GM23338 (cell line): ENCODE results near the gene SERPINB13. TPM values are rescaled to one million over a fixed set of nuclear protein-coding genes. Genes with fewer than 3 reads are reported as not detected.

Experiments
- ATAC-seq: fragments of 200-7000 bp; cut with Tn5 transposase; 3 replicates; pipeline ENCODE4 v1.9.1; 2020
- DNase-seq: peaks from one replicate; pipeline ENCODE4 v3.0.0-alpha.2; 2015; ENCODE audit warnings: low spot score
- H2AFZ ChIP-seq: fragments of 200-600 bp; sonication (generic); 2 replicates; pipeline ENCODE4 v1.8.0; 2016; ENCODE audit warnings: antibody characterized with exemption, mild to moderate bottlenecking, moderate library complexity
- H3F3A ChIP-seq: fragments of 200-600 bp; sonication (generic); replicated peaks from 2 replicates; pipeline ENCODE4 v1.8.0; 2017; ENCODE audit warnings: antibody characterized with exemption, mixed run types, low read depth
- H3K27ac ChIP-seq: fragments of 200-600 bp; sonication (generic); 2 replicates; pipeline ENCODE4 v1.6.1; 2016; ENCODE audit warnings: low read depth
- H3K27me3 ChIP-seq: fragments of 200-600 bp; sonication (generic); 2 replicates; pipeline ENCODE4 v1.8.0; 2016; ENCODE audit warnings: mild to moderate bottlenecking, mixed run types, moderate library complexity; ENCODE audit not compliant: insufficient read depth
- H3K36me3 ChIP-seq: fragments of 200-600 bp; sonication (generic); 2 replicates; pipeline ENCODE4 v1.8.0; 2016; ENCODE audit warnings: mild to moderate bottlenecking; ENCODE audit not compliant: insufficient read depth
- H3K4me1 ChIP-seq: fragments of 200-600 bp; sonication (generic); 2 replicates; pipeline ENCODE4 v1.8.0; 2016; ENCODE audit warnings: mild to moderate bottlenecking, moderate library complexity; ENCODE audit not compliant: insufficient read depth
- H3K4me2 ChIP-seq: fragments of 200-600 bp; sonication (generic); 2 replicates; pipeline ENCODE4 v1.7.1; 2017; ENCODE audit warnings: mixed run types
- H3K4me3 ChIP-seq: fragments of 200-600 bp; sonication (generic); 2 replicates; pipeline ENCODE4 v1.6.1; 2016; ENCODE audit warnings: mixed run types
- H3K79me2 ChIP-seq: fragments of 200-600 bp; sonication (generic); replicated peaks from 2 replicates; pipeline ENCODE4 v1.8.0; 2017; ENCODE audit warnings: mild to moderate bottlenecking; ENCODE audit not compliant: insufficient read depth
- H3K9me2 ChIP-seq: fragments of 200-600 bp; sonication (generic); 2 replicates; pipeline ENCODE4 v1.8.0; 2017; ENCODE audit not compliant: insufficient read depth
- H4K20me1 ChIP-seq: fragments of 200-600 bp; sonication (generic); replicated peaks from 2 replicates; pipeline ENCODE4 v1.8.0; 2017; ENCODE audit warnings: mild to moderate bottlenecking; ENCODE audit not compliant: insufficient read depth
- H3K27ac Mint-ChIP-seq: 2 replicates; pipeline ENCODE4 v1.8.0; 2020; ENCODE audit warnings: inconsistent platforms, mild to moderate bottlenecking, moderate library complexity, mixed read lengths
- H3K27me3 Mint-ChIP-seq: 3 replicates; pipeline ENCODE4 v1.8.0; 2022; ENCODE audit warnings: low read depth, mild to moderate bottlenecking, moderate library complexity, mixed read lengths, inconsistent platforms; ENCODE audit not compliant: insufficient read depth, poor library complexity
- H3K36me3 Mint-ChIP-seq: 3 replicates; pipeline ENCODE4 v1.8.0; 2021; ENCODE audit warnings: low read depth, mild to moderate bottlenecking, inconsistent platforms, moderate library complexity, mixed read lengths
- H3K4me1 Mint-ChIP-seq: 3 replicates; pipeline ENCODE4 v1.8.0; 2020; ENCODE audit warnings: mild to moderate bottlenecking, inconsistent platforms, mixed read lengths
- H3K4me3 Mint-ChIP-seq: 3 replicates; pipeline ENCODE4 v1.8.0; 2021; ENCODE audit warnings: moderate library complexity, mild to moderate bottlenecking, inconsistent platforms, mixed read lengths
- H3K9me3 Mint-ChIP-seq: 3 replicates; pipeline ENCODE4 v1.8.0; 2020; ENCODE audit warnings: moderate library complexity, mild to moderate bottlenecking, inconsistent platforms, mixed read lengths
- CREB1 ChIP-seq: fragments of 250-450 bp; sonication (Bioruptor Pico); IDR thresholded peaks from 2 replicates; pipeline ENCODE4 v1.5.0; 2020; ENCODE audit warnings: low read depth, mild to moderate bottlenecking, moderate library complexity
- EZH2 ChIP-seq: fragments of 200-600 bp; sonication (generic); IDR thresholded peaks from one replicate; pipeline ENCODE4 v1.8.0; 2017; ENCODE audit warnings: antibody characterized with exemption, mild to moderate bottlenecking, low read depth; ENCODE audit not compliant: unreplicated experiment
- EZH2phosphoT487 ChIP-seq: fragments of 200-600 bp; sonication (generic); IDR thresholded peaks from one replicate; pipeline ENCODE4 v1.8.1; 2018; ENCODE audit warnings: antibody characterized with exemption; ENCODE audit not compliant: unreplicated experiment
- JUNB ChIP-seq: IDR thresholded peaks from one replicate; pipeline ENCODE4 v1.6.1; 2016; ENCODE audit warnings: antibody characterized with exemption; ENCODE audit not compliant: unreplicated experiment
- NANOG ChIP-seq: IDR thresholded peaks from 2 replicates; pipeline ENCODE4 v1.6.1; 2016; ENCODE audit warnings: antibody characterized with exemption, borderline replicate concordance
- POLR2AphosphoS5 ChIP-seq: IDR thresholded peaks from 2 replicates; pipeline ENCODE4 v1.6.1; 2016; ENCODE audit warnings: antibody characterized with exemption, low read depth
- ZNF331 ChIP-seq: fragments of 250-450 bp; sonication (Bioruptor Pico); IDR thresholded peaks from 2 replicates; pipeline ENCODE4 v1.5.0; 2020; ENCODE audit warnings: low read depth, mild to moderate bottlenecking, moderate library complexity
- polyA plus RNA-seq: library from polyadenylated mRNA; unstranded; fragments of >200 nt; fragmentation: Nextera tagmentation; extraction: Ambion mirVana; gene quantifications from 2 replicates; pipeline ENCODE4 v1.2.1, GENCODE V29; 2016
- total RNA-seq: library from RNA; depleted of rRNA; stranded (reverse); fragments of >200 nt; shearing (Covaris generic); gene quantifications from 2 replicates; pipeline ENCODE4 v1.2.3, GENCODE V29; 2014
- TF ChIP-seq, protein P1 (sequence below), 2 experiments: fragments of 200-600 bp in 1 of 2; sonication (generic) in 1 of 2; conservative IDR thresholded peaks; 2 replicates each; pipeline versions ENCODE4 v1.5.1 to v1.6.1; 2016 to 2017; ENCODE audit warnings: antibody characterized with exemption in 2 of 2, low read depth in 2 of 2, mild to moderate bottlenecking in 2 of 2, moderate library complexity in 1 of 2
- TF ChIP-seq, protein P2 (sequence below): IDR thresholded peaks from one replicate; pipeline ENCODE4 v1.6.1; 2018; ENCODE audit warnings: antibody characterized with exemption; ENCODE audit not compliant: unreplicated experiment
- TF ChIP-seq, protein P3 (sequence below): IDR thresholded peaks from 2 replicates; pipeline ENCODE4 v1.6.1; 2016; ENCODE audit warnings: antibody characterized with exemption

SERPINB13 gene
- total and polyA plus RNA-seq, 2 experiments from 2014 or later, result not detected

DNA sequence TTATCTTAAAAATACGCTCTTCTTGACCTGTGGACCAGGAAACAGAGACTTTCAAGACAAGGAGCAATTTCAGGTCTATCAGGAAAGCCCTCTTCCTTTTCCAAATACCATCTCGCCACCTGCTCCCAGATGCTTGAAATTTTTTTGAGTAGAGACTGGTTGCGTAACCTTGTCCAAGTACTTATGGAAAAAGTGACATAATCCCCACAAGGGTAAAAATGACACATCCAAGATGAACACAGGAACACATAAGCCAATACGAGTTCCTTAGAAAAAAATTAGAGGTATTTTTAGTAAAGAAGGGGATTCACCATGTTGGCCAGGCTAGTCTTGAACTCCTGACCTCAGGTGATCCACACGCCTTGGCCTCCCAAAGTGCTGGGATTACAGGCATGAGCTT, 1.8 kb downstream of the SERPINB13 start:
- Mint-ChIP-seq H3K36me3 (no peaks in the 10 kb centered on the region), H3K4me3 (no peak overlapping the region), H3K9me3 (no peaks in the 10 kb centered on the region), H3K27me3 (peaks cover 3% of the 10 kb centered on the region), H3K27ac (no peak overlapping the region), H3K4me1 (peaks cover 6% of the 10 kb centered on the region; the same call in 1 of the 3 replicates)
- Histone ChIP-seq H3K36me3 (no peaks in the 10 kb centered on the region), H4K20me1 (no peaks in the 10 kb centered on the region), H3K27ac (no peak overlapping the region), H3K4me1 (no peaks in the 10 kb centered on the region), H3K4me3 (no peak overlapping the region), H3K4me2 (no peak overlapping the region), H3K9me2 (no peaks in the 10 kb centered on the region; the same call in 1 of the 2 replicates), H2AFZ (no peak overlapping the region), H3F3A (no peaks in the 10 kb centered on the region), H3K79me2 (no peaks in the 10 kb centered on the region), H3K27me3 (no peaks in the 10 kb centered on the region)
- DNase-seq (no peak), ATAC-seq (no peak)
- TF ChIP-seq POLR2AphosphoS5, result no peak
- TF ChIP-seq, protein P1, sequence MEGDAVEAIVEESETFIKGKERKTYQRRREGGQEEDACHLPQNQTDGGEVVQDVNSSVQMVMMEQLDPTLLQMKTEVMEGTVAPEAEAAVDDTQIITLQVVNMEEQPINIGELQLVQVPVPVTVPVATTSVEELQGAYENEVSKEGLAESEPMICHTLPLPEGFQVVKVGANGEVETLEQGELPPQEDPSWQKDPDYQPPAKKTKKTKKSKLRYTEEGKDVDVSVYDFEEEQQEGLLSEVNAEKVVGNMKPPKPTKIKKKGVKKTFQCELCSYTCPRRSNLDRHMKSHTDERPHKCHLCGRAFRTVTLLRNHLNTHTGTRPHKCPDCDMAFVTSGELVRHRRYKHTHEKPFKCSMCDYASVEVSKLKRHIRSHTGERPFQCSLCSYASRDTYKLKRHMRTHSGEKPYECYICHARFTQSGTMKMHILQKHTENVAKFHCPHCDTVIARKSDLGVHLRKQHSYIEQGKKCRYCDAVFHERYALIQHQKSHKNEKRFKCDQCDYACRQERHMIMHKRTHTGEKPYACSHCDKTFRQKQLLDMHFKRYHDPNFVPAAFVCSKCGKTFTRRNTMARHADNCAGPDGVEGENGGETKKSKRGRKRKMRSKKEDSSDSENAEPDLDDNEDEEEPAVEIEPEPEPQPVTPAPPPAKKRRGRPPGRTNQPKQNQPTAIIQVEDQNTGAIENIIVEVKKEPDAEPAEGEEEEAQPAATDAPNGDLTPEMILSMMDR (conservative IDR thresholded peaks at IDR 0.05; ENCODE audit: low read depth in 2 of 2), result no peak

DNA sequence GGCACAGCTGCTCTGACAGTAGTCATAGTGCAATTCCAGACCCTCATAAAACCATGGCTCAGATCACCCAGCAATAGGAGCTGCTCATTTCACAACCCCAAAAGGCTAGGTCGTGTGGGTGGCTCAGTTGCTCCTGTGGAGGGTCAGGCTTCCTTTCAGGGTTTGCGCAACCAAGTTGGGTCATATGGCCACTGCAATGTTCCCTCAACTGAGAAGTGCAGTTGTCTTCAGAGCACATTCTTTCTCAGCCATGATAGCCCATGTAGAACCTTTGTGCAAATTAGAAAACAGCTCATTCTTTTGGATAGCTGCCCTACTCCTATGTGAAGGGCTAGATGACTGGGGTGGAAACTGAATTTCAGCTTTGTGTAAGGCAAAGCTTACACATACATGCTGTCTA, 3.2 kb downstream of the SERPINB13 start:
- Histone ChIP-seq H3K4me1 (no peaks in the 10 kb centered on the region), H4K20me1 (no peaks in the 10 kb centered on the region), H2AFZ (no peak overlapping the region), H3K79me2 (no peaks in the 10 kb centered on the region), H3K27me3 (no peaks in the 10 kb centered on the region), H3K27ac (no peak overlapping the region), H3K4me3 (no peak overlapping the region), H3F3A (no peaks in the 10 kb centered on the region), H3K9me2 (no peaks in the 10 kb centered on the region; the same call in 1 of the 2 replicates), H3K36me3 (no peaks in the 10 kb centered on the region), H3K4me2 (no peak overlapping the region)
- ATAC-seq (no peak), DNase-seq (no peak)
- H3K27me3 Mint-ChIP-seq, result peaks cover 5% of the 10 kb centered on the region
- no peaks in the 10 kb centered on the region for H3K9me3 Mint-ChIP-seq
- no peaks in the 10 kb centered on the region for H3K4me1 Mint-ChIP-seq
- no peaks in the 10 kb centered on the region for H3K36me3 Mint-ChIP-seq
- no peak overlapping the region for H3K27ac Mint-ChIP-seq
- H3K4me3 Mint-ChIP-seq, result no peak overlapping the region
- TF ChIP-seq ZNF331 (no peak), EZH2 (no peak), JUNB (no peak), POLR2AphosphoS5 (no peak), EZH2phosphoT487 (no peak), CREB1 (CRISPR knock-in tag) (no peak), NANOG (no peak)
- TF ChIP-seq, protein P2, sequence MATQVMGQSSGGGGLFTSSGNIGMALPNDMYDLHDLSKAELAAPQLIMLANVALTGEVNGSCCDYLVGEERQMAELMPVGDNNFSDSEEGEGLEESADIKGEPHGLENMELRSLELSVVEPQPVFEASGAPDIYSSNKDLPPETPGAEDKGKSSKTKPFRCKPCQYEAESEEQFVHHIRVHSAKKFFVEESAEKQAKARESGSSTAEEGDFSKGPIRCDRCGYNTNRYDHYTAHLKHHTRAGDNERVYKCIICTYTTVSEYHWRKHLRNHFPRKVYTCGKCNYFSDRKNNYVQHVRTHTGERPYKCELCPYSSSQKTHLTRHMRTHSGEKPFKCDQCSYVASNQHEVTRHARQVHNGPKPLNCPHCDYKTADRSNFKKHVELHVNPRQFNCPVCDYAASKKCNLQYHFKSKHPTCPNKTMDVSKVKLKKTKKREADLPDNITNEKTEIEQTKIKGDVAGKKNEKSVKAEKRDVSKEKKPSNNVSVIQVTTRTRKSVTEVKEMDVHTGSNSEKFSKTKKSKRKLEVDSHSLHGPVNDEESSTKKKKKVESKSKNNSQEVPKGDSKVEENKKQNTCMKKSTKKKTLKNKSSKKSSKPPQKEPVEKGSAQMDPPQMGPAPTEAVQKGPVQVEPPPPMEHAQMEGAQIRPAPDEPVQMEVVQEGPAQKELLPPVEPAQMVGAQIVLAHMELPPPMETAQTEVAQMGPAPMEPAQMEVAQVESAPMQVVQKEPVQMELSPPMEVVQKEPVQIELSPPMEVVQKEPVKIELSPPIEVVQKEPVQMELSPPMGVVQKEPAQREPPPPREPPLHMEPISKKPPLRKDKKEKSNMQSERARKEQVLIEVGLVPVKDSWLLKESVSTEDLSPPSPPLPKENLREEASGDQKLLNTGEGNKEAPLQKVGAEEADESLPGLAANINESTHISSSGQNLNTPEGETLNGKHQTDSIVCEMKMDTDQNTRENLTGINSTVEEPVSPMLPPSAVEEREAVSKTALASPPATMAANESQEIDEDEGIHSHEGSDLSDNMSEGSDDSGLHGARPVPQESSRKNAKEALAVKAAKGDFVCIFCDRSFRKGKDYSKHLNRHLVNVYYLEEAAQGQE, result no peak
- TF ChIP-seq, protein P1 (conservative IDR thresholded peaks at IDR 0.05; ENCODE audit: low read depth in 2 of 2), result no peak
- TF ChIP-seq, protein P3, sequence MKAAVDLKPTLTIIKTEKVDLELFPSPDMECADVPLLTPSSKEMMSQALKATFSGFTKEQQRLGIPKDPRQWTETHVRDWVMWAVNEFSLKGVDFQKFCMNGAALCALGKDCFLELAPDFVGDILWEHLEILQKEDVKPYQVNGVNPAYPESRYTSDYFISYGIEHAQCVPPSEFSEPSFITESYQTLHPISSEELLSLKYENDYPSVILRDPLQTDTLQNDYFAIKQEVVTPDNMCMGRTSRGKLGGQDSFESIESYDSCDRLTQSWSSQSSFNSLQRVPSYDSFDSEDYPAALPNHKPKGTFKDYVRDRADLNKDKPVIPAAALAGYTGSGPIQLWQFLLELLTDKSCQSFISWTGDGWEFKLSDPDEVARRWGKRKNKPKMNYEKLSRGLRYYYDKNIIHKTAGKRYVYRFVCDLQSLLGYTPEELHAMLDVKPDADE, result no peak
